Measurements from ENCODE around the gene LAMC1.

Gene LAMC1

DNA sequence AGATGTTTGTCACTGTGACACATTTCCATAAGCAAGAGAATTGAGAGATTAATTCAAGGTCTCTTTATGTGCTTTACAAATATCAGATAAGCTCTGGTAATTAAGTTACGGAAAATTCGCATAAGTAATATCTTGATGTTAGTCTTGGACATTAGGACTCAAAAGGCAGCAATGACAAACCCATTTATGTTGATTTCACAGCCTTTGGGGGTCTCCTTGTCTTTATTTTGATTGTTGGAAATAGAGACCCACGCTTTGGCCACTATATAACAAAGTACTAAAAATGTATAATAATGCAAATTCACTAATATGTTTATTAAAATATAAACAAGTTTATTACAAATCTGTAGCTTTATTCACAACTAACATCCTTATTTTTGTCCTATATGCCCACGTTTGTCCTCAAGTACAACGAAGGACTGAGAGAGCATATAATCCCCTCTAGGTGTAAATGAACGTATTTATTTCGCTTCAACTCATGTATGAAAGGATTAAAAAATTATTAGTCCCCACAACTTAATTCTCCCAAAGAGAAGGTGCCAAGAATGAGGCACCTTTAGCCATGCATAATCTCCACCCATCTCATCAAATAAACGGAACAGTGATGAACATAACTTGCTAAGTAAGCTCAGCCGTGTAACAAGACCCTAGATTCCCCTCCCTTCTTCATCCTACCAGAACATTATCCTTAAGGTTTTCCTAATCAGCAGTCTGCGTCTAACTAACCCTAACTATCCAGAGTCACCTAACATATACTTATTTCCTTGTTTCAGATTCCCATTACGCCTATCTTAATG is 1.6 kb upstream of the LAMC1 start:
- DNase-seq: no peak

DNA sequence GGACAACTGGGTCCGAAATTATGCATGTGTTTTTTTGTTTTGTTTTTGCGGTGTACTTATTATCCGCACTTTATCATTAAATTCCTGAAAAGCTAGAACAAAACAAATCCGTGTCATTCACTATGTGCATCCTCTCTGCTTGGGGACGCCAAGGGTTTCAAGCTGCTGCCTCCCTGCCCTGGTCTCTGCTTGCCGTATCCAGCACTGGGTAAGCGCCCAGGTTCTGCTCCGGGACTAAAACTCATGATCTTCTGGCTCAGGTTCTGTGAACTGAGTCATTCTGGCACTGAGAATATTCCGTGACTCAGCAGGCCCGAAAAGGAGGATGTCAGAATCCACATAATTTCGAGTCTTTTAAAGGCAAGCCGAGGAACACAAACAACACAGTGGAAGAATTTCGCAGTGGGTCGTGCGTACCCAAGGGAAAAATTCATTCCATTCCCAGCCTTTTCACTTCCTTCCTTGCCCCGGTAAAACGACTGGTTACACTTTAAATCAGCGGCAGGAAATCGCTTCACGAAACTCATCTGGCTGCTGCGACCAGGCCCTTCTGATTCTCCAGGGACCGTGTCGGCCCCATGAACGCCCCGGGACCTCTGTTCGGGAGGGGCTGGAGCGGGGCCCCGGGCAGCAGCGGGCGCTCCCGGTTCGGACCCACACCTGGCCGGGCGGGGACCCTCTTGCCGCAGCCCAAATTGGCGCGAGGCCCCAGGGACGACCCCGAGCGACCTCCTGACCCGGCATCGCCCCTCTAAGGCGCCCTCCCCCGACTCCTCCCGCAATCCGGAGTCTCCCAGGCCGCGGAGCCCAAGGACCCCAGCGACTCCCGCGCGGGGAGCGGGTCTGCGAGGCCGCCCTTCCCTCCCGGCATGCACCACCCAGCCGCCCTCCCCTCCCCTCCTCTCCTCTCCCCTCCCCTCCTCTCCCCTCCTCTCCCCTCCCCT is 746 bp upstream of the LAMC1 start:
- DNase-seq: no peak

DNA sequence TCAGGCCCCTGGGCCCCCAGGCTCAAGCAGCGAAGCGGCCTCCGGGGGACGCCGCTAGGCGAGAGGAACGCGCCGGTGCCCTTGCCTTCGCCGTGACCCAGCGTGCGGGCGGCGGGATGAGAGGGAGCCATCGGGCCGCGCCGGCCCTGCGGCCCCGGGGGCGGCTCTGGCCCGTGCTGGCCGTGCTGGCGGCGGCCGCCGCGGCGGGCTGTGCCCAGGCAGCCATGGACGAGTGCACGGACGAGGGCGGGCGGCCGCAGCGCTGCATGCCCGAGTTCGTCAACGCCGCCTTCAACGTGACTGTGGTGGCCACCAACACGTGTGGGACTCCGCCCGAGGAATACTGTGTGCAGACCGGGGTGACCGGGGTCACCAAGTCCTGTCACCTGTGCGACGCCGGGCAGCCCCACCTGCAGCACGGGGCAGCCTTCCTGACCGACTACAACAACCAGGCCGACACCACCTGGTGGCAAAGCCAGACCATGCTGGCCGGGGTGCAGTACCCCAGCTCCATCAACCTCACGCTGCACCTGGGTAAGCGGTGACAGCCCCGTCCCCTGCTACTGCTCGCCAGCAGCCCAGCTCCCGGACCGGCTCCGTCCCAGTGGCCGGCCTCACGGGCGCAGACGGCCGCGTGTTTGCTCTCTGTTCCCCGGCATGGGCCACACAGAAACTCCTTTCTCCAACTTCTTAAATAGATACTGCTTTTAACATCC is 539 bp downstream of the LAMC1 start:
- no peak for DNase-seq

DNA sequence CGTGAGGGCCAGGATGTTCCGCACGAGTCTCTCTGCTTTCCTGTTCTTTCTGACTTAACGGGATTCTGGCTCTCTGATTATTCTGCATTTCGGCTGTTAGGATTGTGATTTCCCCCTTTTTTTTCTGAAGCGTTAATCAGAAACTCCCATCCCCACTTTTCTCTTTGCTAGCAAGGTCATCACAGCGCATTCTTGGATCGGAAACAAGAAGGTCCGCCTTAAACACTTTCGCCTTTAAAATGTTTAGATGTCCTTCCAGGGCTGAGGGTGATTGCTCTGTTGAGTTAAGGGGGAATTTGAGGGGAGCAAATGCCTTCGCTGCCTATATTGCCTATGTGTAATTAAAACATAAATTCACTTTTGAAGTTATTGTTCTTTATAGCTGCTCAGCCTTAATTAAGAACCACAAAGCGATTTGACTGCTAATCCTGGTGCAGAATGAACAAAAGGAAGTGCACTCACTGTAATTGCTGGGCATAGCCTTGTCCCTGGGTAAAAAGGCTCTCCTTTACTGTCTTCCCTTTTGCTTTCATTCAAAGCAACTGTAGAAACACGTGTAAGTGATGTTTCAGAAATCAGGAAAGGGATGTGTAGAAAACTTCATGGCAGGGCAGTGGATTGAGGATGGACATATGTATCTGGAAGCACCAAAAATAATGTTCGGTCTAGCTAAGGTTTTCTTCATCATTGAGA is 1.2 kb downstream of the LAMC1 start:
- DNase-seq: no peak

DNA sequence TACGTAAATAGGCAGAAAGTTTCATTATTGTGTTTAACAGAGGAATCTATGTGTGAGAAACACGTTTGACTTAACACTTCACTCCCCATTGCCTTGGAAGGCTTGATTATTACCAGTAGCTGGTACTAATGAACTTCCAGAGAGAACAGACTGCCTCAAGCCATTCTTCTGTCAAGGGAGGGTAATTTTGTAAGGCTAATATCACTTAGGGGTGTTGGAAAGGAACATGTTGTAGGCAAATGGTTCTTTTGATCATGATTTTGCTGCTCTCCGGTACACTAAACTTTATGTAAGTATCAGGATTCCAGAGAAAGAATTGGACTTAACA is 1.8 kb downstream of the LAMC1 start:
- DNase-seq: no peak

DNA sequence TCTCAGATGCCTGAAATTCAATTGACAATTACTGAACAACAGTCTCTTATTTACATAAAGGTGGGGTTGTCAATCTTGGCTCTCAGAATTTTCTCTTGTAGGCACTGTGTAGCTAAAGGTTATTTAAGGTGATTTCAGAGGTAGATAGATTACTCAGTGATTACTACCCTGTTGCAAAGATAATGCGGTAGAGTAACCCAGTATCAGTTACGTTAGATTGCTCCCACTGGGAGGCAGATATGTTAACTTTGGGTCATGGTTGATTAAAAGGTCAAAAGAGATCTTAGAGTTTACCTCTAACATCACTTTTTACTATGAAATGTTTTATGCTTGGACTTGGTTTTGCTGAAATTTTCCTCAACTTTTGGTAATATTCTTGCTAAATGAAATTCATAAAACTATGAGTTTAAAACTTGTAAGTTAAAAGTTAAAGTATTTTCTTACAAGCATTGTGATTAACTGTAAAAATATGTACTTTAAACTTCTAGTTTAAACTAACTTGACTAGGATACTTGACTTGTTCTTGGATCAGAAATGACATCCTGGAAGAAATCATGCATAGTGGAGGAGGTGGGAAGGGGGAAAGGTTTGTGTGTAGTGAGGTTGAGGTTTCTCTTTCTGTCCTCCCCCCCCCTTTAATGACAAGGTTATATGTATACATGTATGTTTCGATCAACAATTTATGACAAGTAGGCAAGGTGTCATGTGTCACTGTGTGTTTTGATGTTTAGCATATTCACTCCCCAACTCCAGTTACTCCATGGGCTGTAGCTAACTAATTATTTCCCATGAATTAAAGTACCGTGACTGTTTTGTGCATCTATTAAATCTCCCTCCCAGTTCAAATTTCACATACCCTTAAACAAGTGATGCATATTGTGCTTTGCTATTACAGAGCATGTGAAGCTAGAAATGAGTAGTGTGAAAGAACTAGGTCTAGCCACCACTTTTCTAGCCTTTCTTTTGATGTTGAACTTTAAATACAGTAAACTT is 2.9 kb downstream of the LAMC1 start:
- DNase-seq: no peak

DNA sequence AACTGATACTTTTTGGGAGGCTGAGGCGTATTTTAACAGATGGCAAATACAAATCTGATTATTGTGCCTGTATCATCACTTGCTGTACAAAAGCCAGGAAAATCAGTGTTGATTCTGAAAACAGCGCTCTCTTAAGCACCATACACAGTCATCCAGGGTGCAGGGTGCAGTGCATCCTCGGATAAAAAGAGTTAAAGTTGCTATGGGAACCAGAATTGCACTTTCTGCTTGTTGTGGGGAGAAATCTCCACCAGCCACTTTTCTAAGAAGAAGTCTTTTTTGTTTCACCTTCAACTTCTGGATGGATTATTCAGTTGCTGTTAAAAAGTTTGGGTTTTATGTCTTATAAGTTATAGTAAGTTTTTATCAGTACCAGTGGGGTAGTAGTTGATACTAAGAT is 3.8 kb downstream of the LAMC1 start:
- no peak for DNase-seq

DNA sequence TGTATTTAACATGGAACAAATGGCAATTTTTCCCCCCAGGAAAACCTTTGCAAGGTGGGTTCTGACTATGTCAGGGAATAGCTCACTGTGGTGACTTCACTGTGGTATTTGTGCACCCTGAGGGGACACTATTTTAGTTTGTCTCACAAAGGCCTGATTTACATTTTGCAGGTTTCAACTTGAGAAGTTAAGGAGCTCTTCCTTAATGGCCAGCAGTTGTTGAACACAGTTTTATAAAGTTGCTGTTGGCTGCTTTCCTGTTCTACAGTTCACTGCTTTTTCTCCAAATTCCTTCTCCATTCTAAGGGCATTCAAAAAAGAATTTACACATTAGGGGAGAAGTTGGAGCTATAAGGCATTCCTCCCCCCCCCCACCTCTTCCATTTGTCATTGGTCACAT is 4.6 kb downstream of the LAMC1 start:
- DNase-seq: no peak

DNA sequence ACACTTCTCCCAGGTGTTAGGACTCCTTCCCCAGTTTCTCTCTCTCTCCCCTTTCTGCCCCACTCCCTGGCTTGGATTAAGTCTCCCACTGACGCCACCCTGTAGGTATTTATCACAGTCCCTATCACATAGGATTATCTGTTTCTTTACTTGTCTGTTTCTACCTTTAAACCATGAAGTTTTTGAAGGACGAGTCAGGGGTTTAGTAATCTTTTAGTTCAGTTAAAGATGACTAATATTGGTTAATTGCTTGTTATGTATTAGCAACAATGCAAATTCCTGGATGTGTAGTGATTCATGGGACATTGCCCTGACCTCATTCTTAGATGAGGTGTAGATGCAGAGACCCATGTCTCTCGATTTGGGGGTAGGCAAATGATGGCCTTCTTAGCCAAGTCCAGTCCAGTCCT is 6.4 kb downstream of the LAMC1 start:
- DNase-seq: no peak

DNA sequence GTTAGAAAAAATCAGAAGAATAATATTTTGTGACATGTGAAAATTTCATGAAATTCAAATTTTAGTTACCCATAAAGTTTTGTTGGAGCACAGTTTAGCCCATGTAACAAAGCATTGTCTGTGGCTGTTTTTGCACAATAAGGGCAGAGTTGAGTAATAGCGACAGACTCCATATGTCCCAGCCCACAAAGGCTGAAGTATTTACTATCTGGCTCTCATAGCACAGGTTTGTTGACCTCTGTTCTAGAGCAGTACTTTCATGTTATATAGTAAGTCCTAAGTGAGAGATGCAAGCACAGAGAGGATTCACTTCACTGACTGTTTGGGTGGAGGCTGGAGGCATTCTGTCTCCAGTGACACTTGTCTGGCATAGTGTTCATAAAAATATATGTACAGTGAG is 6.8 kb downstream of the LAMC1 start:
- no peak for DNase-seq

DNA sequence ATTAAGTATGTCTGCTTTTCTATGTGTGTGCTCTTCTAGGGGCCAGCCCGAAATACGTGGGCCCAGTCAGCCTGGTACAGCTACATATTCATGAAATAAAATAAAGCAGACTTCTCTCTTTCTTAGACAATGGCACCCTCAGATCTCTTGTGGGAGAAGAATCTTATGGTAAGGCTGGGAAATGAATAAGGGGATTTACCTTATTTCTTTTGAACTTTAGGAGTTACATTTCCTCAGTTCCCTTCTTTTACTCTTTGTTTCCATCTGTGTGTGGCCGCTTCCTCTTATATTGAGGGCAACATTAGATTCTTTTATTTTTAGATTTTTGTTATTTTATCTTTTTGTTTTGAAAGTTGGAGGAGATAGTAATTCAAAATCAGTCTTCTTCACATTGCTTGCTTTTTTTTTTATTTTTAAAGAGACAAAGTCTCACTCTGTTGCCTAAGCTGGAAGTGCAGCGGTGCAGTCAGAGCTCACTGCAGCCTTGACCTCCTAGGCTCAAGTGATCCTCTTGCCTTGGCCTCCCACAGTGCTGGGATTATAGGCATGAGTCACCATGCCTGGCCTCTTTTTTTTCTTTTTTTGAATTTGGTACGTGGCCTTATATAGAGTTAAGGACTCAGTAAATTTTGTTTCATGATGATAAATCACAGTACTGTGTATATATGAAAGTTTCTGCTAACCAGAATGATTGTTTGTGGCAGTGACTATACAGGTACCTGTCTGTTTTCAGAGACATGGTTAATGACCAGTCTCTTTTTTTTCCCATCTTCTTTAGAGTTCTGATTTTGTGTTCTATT is 9.1 kb downstream of the LAMC1 start:
- no peak for DNase-seq

DNA sequence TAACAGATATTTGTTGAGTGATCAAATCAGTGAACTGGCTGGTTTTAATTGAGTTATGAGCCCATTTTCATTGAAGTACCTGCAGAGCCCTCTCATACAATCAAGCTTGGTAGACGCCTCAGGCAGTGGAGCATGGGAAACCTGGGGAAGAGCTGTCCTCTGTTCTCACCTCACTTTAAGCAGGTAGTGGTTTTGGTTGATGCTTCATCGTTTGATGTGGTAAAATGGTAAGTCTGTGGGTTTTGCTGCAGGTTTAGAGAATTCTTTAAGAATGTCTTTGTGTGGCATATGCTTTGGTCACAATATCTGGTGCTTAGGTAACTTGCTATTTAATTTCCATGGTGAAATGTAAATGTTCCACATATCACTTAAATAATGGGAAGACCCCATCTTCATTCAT is 10.0 kb downstream of the LAMC1 start:
- DNase-seq: no peak

DNA sequence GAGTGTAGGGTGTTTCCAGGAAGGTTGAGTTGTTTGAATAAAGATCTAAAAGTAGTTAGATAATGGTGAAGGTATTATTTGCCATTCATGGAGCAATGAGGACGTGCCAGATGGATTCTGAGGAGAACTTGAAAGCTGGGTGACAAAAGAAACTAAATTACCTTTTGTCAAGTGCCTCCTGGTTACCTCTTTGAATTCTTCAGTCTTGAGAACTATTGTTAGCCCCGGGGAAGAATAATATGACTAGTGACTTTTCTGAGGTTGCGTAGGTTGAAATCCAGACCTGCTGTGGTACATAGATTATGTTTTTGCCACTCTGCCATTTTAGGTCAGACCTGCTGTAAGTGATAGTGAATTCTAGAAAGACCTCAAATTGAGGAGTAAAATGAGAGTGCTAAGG is 11.5 kb downstream of the LAMC1 start:
- no peak for DNase-seq

DNA sequence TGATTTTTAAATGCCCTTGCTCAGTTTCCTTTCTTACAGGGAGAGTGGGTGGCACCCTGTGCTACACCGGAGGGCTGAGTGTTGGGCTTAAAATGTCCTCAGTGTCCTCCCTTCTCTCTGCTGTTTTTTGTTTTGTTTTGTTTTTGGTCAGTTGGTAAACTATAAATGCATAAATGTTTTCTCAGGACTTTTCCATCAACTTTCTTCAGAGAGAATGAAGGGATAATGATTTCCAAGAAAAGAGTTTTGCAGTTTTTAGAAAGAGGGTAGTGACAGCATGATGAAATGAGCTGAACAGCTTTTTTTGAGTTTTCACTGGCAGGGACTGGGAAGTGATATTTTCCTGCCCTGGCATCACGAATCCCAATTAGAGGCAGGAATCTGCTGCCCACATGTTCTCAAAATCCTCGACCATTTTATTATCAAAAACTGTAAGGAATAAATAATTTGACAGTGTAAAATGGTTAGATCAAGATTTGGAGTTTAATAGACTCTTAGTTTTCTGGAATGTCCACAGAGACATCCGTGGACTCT is 15.2 kb downstream of the LAMC1 start:
- DNase-seq: no peak

DNA sequence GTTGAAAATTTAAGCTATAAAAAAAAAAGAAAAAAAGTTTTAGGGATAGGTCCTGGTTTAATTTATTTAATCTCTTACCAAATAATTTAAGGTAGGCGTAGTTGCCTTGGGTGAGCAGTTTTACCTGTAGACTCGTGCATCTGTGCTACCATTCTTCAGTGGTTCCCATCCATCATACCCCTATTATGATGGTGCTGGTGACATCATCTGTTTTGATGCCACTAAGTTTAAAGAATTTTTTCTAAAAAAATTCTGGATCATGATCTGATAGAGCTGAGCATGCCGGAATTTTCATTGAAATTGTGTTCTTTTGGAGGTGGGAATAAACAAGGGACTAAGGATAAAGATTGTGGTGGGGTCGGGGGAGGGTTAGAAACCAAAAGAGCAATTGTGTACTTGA is 15.7 kb downstream of the LAMC1 start:
- DNase-seq: no peak

DNA sequence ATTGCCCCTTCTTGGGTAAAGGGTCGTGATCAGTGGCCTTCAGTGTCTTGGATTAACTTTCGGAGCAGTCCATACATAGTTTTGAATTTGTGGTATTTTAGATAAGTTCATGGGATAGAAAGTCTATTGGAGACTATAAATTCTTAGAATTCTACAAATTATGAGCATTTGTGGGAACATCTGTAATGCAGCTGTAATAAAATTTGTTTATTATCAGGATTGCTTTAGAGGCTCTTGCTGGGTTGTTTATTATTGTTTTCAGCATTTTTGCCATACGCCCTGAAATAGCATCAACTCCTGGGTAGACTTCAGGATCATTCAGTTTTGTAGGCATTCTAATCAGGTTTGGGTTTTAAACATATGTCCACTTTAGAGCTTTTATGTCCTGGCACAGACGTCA is 16.1 kb downstream of the LAMC1 start:
- DNase-seq: no peak

DNA sequence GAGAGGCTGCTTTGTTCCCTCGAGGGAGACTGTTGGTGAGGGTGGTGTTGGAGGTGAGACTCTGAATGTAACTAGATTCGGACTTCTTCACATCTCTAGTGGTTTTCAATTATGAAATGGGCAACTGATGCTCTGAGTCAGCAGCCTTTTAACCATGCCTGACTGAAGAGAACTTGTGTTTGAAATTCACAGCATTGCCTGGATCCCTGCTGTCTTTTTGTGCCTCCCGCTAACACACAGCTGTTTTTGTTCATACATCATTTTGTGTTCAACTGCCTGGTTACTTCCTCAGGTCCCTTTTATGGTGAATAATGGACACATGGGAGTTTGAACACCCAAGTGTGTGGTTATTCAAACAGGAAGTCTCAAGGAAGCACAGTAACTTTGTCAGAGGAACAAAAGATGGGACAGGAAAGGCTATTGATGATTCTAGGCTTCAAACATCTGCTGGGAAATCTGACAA is 16.8 kb downstream of the LAMC1 start:
- no peak for DNase-seq

DNA sequence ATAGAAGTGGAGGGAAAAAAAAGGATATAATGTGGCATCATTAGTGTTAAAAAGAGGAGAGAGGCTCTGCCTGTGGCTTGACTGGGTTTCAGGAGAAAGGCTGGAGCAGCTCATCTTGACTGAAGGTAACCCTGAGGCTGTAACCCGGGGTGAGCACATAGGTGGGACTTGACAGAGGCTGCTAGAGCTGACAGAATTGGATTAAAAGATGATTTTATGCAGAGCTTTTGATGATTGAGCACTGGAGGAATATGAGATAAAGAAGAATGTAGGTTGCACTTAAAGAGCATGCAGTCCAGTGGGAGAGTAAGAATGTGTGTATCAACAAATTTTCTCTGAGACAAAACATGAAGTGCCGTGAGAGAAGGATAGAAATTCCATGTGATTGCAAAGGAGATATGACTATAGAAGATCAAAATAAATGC is 17.3 kb downstream of the LAMC1 start:
- DNase-seq: no peak

DNA sequence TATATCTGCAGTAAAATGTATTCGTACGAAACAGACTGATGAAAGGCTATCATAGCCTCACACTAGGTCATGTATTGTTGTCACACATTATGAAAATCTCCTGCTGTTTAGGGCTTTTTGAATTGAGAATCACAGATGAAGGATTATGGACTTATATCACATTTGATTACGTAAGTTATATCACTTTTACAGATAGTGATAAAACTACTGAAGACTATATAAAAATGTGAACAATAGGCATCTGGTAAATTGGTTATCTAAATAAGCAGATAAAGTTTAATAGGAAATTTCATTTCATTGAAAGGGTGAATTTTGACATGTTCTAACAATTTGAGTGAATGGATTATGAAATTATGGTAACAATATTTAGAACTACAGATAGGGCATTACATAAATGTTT is 20.0 kb downstream of the LAMC1 start:
- DNase-seq: no peak
